Measurements from ENCODE around the gene SMPD3. TPM values are rescaled to one million over a fixed set of nuclear protein-coding genes. Genes with fewer than 3 reads are reported as not detected.

The SMPD3 gene
- total and polyA plus RNA-seq, 2 experiments from 2014 or later = 0.27 to 2.8 TPM

DNA sequence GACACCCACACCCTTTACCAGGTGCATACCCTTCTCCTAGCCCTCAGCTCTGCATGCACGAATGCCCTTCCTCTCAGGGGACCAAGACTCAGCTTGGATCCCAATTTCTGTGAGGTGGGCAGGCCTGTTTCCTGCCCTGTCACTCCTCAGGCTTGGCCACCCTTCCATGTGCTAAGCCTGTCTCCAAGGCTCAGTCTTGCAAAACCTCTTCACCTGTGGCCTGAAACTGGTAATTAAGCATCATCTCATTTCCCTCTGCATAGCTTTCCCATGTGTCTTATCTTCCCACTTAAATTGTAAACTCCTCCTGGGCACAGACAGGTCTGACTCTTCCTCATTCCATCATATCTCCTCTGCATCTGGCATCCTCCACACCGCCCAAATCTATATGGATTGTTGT is 31.0 kb upstream of the SMPD3 start:
- Histone ChIP-seq H3K4me3 (no peak overlapping the region), H3K36me3 (no peaks in the 10 kb centered on the region), H3K27me3 (no peaks in the 10 kb centered on the region), H3K9me3 (ENCODE audit: low read depth) (no peaks in the 10 kb centered on the region), H3K27ac (no peak overlapping the region), H3K4me1 (ENCODE audit: low read depth) (no peaks in the 10 kb centered on the region)
- TF ChIP-seq, protein P1, sequence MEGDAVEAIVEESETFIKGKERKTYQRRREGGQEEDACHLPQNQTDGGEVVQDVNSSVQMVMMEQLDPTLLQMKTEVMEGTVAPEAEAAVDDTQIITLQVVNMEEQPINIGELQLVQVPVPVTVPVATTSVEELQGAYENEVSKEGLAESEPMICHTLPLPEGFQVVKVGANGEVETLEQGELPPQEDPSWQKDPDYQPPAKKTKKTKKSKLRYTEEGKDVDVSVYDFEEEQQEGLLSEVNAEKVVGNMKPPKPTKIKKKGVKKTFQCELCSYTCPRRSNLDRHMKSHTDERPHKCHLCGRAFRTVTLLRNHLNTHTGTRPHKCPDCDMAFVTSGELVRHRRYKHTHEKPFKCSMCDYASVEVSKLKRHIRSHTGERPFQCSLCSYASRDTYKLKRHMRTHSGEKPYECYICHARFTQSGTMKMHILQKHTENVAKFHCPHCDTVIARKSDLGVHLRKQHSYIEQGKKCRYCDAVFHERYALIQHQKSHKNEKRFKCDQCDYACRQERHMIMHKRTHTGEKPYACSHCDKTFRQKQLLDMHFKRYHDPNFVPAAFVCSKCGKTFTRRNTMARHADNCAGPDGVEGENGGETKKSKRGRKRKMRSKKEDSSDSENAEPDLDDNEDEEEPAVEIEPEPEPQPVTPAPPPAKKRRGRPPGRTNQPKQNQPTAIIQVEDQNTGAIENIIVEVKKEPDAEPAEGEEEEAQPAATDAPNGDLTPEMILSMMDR (IDR thresholded peaks at IDR 0.05; ENCODE audit: low read depth, low read length) = no peak
- DNase-seq (ENCODE audit: low read depth in 1 of 2, low spot score in 1 of 2) = no peak

DNA sequence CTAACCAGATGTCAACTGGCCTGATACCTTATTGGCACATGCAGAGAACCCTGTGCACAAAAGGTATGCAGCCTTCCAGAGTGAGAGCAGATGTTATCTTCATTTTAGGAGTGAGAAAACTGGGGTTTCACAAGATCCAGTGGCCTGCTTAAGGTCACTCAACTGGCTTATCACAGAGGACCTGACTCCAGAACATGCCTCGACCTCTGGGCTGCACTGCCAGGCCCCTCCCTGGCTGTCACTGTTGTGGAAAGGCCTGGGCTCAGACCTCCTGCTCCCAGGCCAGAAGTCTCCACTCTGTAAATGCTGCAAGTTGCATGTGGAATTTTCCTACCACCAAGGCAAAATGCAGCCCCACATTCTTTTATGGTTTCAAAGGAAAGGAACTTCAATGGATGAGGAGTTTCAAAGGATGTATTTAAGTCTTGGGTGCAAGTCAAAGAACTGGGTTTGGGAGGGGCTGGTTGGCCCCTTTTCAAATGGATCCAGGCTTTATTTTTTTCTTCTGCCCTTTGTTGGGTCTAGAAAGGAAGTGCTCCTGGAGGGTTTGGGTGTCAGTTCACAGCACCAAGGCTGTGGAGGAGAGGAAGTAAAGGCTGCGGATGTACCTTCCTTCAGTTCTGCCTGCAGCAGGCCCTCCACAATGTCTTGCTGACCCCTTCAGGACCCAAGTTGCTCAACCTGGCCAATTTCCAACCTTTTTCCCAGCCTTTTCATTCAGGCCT is 30.4 kb upstream of the SMPD3 start:
- no peak overlapping the region for H3K4me3 ChIP-seq
- peak in 1 of 2 donors; percentile 27 for DNase-seq (ENCODE audit: low read depth in 1 of 2, low spot score in 1 of 2)
- no peaks in the 10 kb centered on the region for H3K27me3 ChIP-seq
- TF ChIP-seq, protein P1 (IDR thresholded peaks at IDR 0.05; ENCODE audit: low read depth, low read length) = no peak
- H3K27ac ChIP-seq = peak overlapping the region; percentile 2
- no peaks in the 10 kb centered on the region for H3K4me1 ChIP-seq (ENCODE audit: low read depth)
- H3K36me3 ChIP-seq = no peaks in the 10 kb centered on the region
- H3K9me3 ChIP-seq (ENCODE audit: low read depth) = no peaks in the 10 kb centered on the region

DNA sequence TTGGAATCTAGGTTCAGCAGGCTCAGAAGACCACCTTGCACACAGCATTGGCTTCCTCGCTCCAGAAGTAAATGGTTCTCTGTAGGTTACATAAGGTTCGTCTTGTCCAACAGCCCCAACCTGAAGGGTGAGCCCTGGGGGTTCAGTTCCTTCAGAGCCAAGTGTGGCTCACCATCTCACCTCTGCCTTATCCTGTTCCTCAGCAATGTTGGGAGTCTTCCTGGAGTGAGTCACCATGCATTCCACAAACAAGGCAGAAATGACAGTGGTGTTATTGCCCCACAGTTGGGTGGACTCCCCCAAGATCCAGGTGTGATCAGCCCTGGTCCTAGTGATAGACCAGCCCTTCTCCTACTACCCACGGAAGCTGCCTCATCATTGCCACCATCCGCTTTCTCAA is 26.8 kb upstream of the SMPD3 start:
- H3K27me3 ChIP-seq = no peaks in the 10 kb centered on the region
- no peak overlapping the region for H3K4me3 ChIP-seq
- TF ChIP-seq, protein P1 (IDR thresholded peaks at IDR 0.05; ENCODE audit: low read depth, low read length) = no peak
- no peaks in the 10 kb centered on the region for H3K4me1 ChIP-seq (ENCODE audit: low read depth)
- no peaks in the 10 kb centered on the region for H3K9me3 ChIP-seq (ENCODE audit: low read depth)
- no peak overlapping the region for H3K27ac ChIP-seq
- H3K36me3 ChIP-seq = no peaks in the 10 kb centered on the region
- DNase-seq (ENCODE audit: low read depth in 1 of 2, low spot score in 1 of 2) = no peak

DNA sequence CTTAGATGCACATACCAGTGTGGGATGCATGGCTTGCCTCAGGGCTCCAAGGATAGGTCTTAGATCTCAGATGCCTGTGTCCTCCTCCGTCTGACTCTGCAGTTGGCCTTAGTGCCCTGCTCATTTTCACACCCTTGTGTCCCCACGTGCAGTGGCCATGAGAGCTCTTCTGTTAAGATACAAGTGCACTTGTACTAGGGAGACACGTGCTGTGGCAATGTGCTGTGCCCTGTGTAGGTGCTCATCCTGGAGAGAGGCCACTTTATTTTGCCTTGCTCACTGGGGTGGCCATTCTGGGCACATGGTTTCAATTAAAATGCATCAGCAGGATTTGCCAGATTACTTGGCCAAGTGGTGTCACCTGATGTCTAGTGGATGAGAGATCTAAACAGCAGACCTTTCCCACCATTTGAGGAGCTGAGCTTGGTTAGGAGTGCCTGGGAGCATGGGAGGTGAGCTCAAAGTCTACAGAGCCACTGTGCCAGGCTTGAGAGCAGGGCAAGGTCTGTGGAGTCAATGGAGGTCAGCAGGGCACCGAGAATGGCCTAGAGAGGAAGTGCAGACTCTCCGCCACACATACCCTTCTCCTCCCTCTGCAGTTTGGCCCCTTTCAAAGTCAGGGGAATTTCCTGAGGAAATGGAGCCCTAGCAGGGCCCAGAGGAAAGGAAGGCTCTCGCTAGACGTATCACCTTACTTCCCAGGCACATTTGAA is 25.2 kb upstream of the SMPD3 start:
- DNase-seq (ENCODE audit: low read depth in 1 of 2, low spot score in 1 of 2) = no peak
- Histone ChIP-seq H3K36me3 (no peaks in the 10 kb centered on the region), H3K4me3 (no peak overlapping the region), H3K27ac (no peak overlapping the region), H3K4me1 (ENCODE audit: low read depth) (no peaks in the 10 kb centered on the region), H3K27me3 (no peaks in the 10 kb centered on the region), H3K9me3 (ENCODE audit: low read depth) (no peaks in the 10 kb centered on the region)
- TF ChIP-seq, protein P1 (IDR thresholded peaks at IDR 0.05; ENCODE audit: low read depth, low read length) = no peak

DNA sequence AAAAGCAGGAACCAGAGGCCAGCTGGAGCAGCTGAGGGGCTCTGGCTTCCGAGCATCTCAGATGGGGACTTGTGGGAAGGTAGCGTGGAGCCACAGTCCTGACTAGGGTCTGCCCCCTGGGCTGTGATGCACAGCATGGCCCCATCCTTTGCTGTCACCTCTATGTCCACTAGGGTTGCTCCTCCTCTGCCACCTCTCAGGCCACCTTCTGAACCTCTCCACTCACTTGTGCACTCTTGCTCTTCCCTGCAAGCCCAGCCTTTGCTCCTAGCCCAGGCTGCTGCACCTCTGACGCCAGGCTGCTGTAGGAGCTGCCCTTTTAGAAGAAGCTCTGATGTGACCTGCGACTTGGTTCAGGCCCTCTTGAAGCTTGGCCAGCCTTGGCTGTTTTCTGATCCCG is 24.3 kb upstream of the SMPD3 start:
- no peak overlapping the region for H3K4me3 ChIP-seq
- H3K36me3 ChIP-seq = no peaks in the 10 kb centered on the region
- DNase-seq (ENCODE audit: low read depth in 1 of 2, low spot score in 1 of 2) = no peak
- TF ChIP-seq, protein P1 (IDR thresholded peaks at IDR 0.05; ENCODE audit: low read depth, low read length) = no peak
- no peak overlapping the region for H3K27ac ChIP-seq
- no peaks in the 10 kb centered on the region for H3K27me3 ChIP-seq
- no peaks in the 10 kb centered on the region for H3K9me3 ChIP-seq (ENCODE audit: low read depth)
- H3K4me1 ChIP-seq (ENCODE audit: low read depth) = no peaks in the 10 kb centered on the region
